ENCODE data around the gene SPEM2.

The SPEM2 gene

GRCh38 chr17:7403977-7404736 is 21.3 kb upstream of the SPEM2 start, which contains the start of gene TMEM256:
TSS of gene TMEM256 (minus strand) at chr17:7404097. CDS start at chr17:7404084, 13 bp downstream.
- peak; percentile 88 to 96 for DNase-seq (ENCODE audit: low read depth in 2 of 2)

DNA sequence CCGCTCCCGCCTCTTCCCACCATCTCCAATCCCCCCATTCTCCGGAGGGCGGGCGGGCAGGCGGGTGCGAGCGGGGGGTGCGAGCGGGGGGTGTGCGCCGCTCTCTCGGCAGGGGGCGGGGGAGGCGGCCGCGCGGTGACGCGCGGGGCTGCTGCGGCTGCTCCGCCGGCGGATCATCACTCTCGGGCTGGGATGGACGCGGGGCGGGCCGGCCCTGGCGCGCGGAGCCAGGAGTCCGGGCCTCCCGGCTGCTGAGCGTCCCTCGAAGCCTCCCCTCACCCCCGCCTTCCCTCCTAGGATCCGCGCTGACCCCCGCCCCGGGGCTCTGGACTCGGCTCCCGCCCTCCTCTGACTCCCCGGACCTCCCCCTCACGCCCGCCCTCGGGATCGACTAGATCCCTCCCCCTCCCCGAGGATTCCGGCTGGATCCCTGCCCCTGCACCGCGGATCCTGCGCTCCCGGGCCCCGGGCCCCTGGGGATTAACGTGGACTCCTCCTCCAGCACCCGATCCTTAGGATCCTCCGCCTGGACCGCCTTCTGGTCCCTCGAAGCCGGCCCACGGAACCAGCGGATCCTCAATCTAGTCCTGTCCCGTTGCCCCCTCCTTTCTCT is 20.6 kb upstream of the SPEM2 start:
- DNase-seq (ENCODE audit: low read depth in 2 of 2) = no peak

- DNase-seq (ENCODE audit: low read depth in 2 of 2) = no peak
Observed at GRCh38 chr17:7405350-7406234, 19.8 kb upstream of the SPEM2 start.

DNA sequence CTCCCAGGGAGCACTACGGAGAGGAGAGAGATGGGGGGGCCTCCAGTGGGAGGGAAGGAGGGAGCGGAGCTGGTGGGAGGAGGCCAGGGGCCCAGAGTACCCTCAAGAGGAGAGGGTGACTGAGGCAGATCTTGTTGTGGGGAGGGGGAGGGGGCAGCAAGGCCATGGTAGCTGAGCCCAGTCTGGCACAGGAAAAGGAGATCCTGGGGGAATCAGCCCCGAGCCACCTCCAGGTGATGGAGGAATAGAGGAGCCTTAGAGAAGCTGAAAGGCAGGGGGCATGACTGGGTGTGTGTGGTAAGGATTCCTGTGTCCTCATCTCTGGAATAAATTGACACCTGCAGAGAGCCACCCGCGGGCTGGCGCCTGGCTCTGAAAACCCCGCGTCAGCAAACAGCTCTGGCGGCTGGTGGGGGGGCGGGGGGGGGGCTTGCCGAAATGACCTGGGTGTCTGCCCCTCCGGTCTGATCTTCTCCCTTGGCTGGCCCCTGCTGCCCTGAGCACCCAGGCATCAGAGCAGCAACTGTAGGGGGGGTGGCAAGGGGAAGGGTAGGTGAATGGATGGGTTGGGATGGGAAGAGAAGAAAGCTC is 19.1 kb upstream of the SPEM2 start:
- DNase-seq (ENCODE audit: low read depth in 2 of 2) = no peak

- no peak for DNase-seq (ENCODE audit: low read depth in 2 of 2)
Observed at GRCh38 chr17:7407082-7407481, 18.3 kb upstream of the SPEM2 start.

GRCh38 chr17:7407485-7408251 is 17.7 kb upstream of the SPEM2 start, which contains the start of gene NLGN2:
TSS of gene NLGN2 (plus strand) at chr17:7407845. CDS start at chr17:7408256, 411 bp downstream.
- no peak for DNase-seq (ENCODE audit: low read depth in 2 of 2)

- no peak for DNase-seq (ENCODE audit: low read depth in 2 of 2)
Observed at GRCh38 chr17:7408252-7408727, 17.1 kb upstream of the SPEM2 start.

GRCh38 chr17:7408863-7409262 is 16.6 kb upstream of the SPEM2 start:
- DNase-seq (ENCODE audit: low read depth in 2 of 2) = no peak

- DNase-seq (ENCODE audit: low read depth in 2 of 2) = no peak
Observed at GRCh38 chr17:7409716-7410115, 15.7 kb upstream of the SPEM2 start.

DNA sequence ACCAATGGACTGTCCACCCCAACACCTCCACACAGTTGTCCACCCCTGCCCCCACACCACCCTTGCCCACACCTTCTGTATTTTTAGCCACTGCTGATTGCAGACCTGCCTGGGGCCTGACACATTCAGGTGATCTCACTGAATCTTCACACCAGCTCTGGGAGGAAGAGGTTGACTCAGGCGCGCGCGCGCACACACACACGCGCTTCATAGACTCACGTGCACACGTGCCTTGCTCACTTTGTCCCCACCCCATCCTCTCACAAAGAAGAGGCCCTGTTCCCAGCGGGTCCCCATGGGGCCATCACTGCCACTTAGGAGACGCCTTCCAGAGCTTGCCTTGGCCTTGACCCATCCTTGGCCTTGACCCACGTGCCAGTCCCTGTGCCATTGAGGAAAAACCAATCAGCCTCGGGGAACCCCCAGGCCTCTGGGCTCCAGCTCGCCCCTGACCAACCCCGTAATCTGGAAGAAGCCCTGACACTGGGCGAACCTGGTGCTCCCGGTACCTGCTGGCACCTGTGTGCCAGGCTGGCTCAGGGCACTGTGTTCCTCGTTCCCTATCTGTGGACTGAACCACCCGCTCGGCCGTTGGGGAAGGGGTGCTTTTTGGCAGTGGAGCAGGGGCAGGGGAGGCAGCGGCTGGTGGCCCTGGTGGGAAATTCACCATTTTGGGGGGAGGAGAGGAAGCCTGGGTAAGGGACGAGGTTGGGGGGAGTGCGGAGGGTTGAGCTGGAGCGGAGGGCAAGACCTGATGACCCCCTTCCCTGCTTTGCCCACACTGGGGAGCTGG is 14.6 kb upstream of the SPEM2 start:
- DNase-seq (ENCODE audit: low read depth in 2 of 2) = no peak

GRCh38 chr17:7411427-7411750 is 14.0 kb upstream of the SPEM2 start:
- no peak for DNase-seq (ENCODE audit: low read depth in 2 of 2)

DNA sequence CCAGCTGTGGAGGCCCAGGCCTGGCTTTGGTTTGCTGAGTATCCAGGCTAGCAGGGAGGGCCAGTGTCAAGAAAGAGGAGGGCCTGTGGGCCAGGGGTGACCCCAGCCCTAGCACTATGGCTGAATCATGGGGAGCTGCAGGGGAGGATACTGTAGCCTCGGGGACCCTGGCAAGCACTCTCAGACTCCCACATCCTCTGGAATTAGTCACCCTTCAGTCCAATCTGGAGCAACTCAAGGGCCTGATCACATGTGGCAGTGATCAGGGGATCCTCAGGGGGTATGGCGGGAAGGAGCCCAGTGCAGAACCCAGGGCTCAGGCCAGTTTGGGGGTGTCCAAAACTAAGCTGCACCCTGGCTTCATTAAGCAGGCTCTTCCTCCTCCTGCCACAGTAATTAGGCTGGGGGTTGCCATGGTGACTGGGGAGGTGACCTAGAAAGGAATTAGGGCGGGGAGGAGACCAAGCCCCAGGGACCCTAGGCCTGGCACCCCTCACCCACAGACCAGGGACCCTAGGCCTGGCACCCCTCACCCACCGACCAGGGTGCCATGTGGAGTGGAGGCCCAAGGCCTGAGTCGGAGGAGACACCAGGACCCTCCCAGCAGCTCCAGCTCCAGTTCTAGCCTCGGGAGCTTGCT is 11.9 kb upstream of the SPEM2 start:
- DNase-seq (ENCODE audit: low read depth in 2 of 2) = no peak

DNA sequence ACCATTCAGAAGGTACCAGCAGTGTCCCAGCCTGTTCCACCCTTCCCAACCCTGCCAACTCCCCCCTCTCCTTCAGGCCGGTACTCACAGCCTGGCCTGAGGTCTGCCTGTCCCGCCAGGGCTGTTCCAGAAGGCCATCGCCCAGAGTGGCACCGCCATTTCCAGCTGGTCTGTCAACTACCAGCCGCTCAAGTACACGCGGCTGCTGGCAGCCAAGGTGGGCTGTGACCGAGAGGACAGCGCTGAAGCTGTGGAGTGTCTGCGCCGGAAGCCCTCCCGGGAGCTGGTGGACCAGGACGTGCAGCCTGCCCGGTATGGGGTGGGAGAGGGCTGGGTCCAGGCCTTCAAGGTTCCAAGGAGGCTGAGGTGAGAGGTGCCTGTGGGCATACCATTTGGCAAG is 10.6 kb upstream of the SPEM2 start:
- no peak for DNase-seq (ENCODE audit: low read depth in 2 of 2)

DNA sequence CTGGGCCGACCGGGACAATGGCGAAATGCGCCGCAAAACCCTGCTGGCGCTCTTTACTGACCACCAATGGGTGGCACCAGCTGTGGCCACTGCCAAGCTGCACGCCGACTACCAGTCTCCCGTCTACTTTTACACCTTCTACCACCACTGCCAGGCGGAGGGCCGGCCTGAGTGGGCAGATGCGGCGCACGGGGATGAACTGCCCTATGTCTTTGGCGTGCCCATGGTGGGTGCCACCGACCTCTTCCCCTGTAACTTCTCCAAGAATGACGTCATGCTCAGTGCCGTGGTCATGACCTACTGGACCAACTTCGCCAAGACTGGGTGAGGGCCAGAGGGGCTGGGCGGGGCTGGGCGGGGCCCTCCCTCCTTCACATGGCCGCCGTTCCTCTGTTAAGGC is 9.6 kb upstream of the SPEM2 start:
- DNase-seq (ENCODE audit: low read depth in 2 of 2) = no peak

DNA sequence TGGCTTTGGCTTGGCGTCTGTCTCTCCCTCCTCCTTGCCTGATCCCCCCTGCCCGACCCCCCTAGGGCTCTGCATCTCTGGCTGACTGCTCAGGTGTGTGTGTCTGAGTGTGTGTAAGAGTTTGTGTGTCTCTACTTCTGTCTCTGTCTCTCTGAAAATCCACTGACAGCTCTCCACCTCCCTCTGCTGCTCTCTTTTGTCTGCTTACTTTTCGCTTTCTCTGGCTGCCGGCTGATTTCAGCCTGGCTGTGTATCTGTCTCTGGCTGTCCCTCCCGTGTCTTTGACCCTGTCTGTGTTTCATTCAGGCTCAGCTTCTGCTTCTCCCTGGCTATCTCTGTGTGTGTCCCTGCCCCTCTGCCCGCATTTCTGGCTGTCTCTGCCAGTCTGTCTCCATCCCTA is 9.1 kb upstream of the SPEM2 start:
- no peak for DNase-seq (ENCODE audit: low read depth in 2 of 2)

DNA sequence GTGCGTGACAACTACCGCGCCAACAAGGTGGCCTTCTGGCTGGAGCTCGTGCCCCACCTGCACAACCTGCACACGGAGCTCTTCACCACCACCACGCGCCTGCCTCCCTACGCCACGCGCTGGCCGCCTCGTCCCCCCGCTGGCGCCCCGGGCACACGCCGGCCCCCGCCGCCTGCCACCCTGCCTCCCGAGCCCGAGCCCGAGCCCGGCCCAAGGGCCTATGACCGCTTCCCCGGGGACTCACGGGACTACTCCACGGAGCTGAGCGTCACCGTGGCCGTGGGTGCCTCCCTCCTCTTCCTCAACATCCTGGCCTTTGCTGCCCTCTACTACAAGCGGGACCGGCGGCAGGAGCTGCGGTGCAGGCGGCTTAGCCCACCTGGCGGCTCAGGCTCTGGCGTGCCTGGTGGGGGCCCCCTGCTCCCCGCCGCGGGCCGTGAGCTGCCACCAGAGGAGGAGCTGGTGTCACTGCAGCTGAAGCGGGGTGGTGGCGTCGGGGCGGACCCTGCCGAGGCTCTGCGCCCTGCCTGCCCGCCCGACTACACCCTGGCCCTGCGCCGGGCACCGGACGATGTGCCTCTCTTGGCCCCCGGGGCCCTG is 8.3 kb upstream of the SPEM2 start:
- DNase-seq (ENCODE audit: low read depth in 2 of 2) = no peak

- no peak for DNase-seq (ENCODE audit: low read depth in 2 of 2)
Observed at GRCh38 chr17:7418472-7419152, 6.8 kb upstream of the SPEM2 start.

DNA sequence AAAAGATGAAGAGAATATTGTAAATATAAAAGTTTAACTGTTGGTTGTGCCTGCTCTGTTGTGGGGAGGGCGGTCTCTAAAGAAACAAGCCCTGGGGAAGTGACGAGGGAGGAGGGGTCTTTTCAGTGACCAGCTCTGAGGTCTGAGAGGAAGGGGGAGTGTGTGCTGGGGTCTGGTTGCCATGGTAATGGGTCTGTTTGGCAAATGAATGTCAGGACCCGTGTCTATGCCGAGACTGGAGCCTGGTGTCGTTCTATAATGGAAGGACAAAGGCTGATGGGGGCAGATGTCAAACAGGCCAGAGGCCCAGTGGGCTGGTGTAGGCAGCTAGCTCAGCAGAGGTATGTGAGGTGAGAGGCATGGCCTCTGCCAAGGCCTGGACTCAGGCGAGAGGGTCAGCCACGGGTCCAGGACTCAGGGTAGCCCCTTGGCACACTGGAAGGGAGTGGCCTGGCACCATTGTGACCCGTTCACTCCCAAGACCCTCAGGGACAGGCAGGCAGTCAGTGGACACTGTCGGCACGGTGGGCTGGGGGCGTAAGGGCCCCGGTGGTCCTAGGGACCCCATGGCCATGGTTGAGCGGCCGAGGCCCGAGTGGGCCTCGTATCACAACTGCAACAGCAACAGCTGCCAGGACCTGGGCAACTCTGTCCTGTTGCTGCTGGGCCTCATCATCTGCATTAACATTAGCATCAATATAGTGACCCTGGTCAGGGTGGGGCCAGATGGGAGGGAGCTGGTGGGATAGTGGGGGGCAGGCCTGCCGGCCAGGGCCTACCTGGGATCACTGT is 5.4 kb upstream of the SPEM2 start, which contains the start of gene SPEM1:
SPEM1 (plus strand) TSS at position 506 of the 792 bp plus-strand sequence; CDS start at position 567, 61 bp downstream.
- no peak for DNase-seq (ENCODE audit: low read depth in 2 of 2)

Measured in stimulated activated CD4-positive, alpha-beta T cell treated with anti-CD3 and anti-CD28 coated beads, Interleukin-12 subunit alpha, Interleukin-12 subunit beta, amount 100 ng/mL, for 24 hours (primary cell).